ENCODE results near the gene AQP5. TPM values are rescaled to one million over a fixed set of nuclear protein-coding genes. Genes with fewer than 3 reads are reported as not detected.

Gene AQP5
- total RNA-seq, 1 donor = not detected

DNA sequence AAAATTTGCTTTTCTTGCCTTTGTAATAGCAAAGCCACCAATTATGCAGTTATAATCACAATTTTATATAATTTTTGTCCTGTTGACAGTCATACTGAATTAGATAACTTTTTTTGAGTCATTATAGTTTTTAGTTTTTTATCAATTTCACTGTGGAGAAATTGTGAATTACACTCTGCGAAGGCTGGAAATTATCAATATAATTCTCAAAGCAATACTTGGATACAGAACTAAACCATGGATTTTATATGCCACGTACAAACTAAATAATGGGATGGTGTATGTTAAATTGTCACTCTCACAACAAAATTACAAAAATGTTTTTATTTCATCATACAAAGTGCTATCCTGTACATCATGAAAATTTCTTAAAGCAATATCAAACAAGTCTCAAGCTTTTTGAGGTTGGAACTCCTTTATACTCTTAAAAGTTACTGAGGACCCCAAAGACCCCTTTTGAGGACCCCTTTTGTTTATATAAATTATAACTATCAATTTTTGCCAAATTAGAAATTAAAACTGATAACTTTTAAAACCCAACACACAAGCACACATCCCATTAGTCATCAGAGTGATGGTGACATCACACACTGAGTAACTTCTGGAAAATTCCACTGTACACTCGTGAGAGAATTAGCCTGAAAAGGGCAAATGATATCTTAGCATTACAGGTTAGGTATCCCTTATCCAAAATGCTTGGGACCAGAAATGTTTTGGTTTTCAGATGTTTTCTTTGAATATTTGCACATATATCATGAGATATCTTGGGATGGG lies 31.0 kb upstream of the AQP5 start:
- no peak for DNase-seq (ENCODE audit: low read depth in 2 of 3, low spot score in 2 of 3)

- DNase-seq (ENCODE audit: low read depth in 2 of 3, low spot score in 2 of 3) = no peak
Observed at GRCh38 chr12:49932023-49932422, 29.6 kb upstream of the AQP5 start.

- DNase-seq (ENCODE audit: low read depth in 2 of 3, low spot score in 2 of 3) = no peak
Observed at GRCh38 chr12:49932533-49933130, 29.0 kb upstream of the AQP5 start.

- DNase-seq (ENCODE audit: low read depth in 2 of 3, low spot score in 2 of 3) = no peak
Observed at GRCh38 chr12:49933796-49934195, 27.9 kb upstream of the AQP5 start.

- no peak for DNase-seq (ENCODE audit: low read depth in 2 of 3, low spot score in 2 of 3)
Observed at GRCh38 chr12:49934505-49934904, 27.2 kb upstream of the AQP5 start.

DNA sequence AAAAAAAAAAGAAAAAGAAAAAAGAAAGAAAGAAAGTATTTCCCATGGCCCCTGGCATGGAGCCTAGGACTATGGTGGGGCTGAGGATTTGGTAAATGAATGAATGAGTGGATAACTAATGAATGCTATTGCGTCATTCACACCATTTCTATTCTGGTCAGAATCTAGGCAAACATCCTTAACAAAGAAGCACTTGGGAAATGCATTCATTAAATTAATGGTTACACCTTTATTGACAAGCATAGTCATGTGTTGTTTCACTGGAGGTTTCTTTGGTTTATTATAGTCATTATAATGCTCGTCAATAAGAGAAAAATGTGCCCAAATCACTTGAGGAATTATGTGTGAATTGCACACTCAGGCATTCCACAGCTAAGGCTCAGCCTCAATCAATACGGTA lies 24.7 kb upstream of the AQP5 start:
- no peak for DNase-seq (ENCODE audit: low read depth in 2 of 3, low spot score in 2 of 3)

GRCh38 chr12:49937639-49938300 lies 23.9 kb upstream of the AQP5 start:
- DNase-seq (ENCODE audit: low read depth in 2 of 3, low spot score in 2 of 3) = no peak

DNA sequence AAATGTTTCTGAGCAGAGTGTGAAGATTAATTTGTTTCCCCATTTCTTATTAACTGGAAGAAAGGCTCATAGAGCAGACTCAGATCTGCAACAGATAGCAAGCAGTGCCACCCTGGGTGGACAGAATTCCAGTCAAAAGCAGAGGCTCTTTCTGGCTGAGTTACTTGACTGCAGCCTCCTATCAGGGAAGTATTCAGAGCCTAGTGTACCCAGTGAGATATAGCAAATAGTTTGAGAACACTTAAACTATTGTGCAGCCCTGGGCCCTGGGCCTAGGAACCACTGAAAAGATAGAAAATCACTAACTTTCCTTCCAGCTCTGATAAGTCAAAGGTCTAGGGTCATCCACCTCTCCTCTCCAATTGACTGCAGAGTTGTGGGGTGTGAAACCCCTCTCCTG lies 22.4 kb upstream of the AQP5 start:
- DNase-seq (ENCODE audit: low read depth in 2 of 3, low spot score in 2 of 3) = no peak

- DNase-seq (ENCODE audit: low read depth in 2 of 3, low spot score in 2 of 3) = no peak
Observed at GRCh38 chr12:49939707-49940106, 22.0 kb upstream of the AQP5 start.

DNA sequence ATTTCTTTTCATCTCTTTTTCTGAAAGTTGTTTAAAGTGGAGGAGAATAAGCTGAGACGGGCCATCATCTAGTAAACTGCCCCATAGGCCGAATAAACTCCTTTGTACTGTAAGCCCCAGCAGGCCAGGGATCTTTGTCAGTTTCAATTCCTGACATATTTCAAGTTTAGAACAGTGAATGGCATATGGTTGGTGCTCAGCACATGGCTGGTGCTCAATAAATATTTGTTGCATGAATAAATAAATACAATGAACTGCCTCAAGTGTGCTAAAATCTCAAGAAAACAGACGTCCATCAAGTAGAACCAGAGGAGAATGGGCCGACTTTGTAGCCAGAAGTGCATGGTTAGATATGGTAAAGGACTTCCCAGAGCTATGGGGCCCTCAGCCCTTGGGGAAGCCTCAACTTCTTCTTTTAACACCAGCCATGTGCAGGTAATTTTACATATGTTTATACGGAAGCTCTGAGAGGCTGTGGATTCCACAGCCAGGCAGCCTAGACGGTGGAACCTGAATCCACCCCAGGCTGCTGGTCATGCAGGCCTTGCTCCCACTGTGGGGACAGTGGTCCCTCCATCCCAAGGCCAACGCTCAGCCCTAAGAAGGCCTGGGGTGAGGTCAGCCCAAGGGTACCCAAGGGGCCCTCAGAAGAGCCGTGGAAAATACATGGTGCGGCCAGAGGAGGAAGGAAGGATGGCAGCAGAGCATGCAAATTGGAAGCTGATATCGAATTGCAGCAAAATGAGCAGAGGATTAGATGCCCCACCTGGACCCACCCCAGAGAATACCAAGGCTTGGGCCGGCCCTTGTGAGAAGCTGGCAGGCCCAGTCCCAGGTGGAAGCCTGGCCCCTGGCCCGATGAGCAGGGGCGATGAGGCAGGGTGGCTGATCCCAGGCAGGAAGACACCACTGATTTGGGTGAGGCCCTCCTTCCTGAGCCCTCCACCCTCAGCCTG lies 19.8 kb upstream of the AQP5 start:
- no peak for DNase-seq (ENCODE audit: low read depth in 2 of 3, low spot score in 2 of 3)

GRCh38 chr12:49942512-49942893 lies 19.2 kb upstream of the AQP5 start:
- no peak for DNase-seq (ENCODE audit: low read depth in 2 of 3, low spot score in 2 of 3)

GRCh38 chr12:49942921-49943624 lies 18.6 kb upstream of the AQP5 start:
- no peak for DNase-seq (ENCODE audit: low read depth in 2 of 3, low spot score in 2 of 3)

DNA sequence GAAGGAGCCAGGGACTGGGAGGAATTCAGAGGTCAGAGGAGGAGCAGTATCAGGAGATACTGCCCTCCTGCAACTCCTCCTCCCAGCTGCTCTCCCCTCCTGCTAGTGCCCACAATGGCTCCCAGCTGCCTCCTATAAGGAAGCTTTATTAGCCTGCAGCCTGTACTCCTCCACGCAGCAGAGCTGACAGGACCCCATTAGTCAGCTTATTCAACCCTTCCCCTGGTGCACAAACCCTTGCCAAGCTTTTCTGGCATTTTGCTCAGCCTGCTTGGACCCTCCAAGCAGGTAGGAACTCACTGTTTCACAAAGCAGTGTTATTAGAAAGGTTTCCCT lies 18.1 kb upstream of the AQP5 start:
- DNase-seq (ENCODE audit: low read depth in 2 of 3, low spot score in 2 of 3) = no peak

GRCh38 chr12:49944046-49944445 lies 17.6 kb upstream of the AQP5 start:
- no peak for DNase-seq (ENCODE audit: low read depth in 2 of 3, low spot score in 2 of 3)

- no peak for DNase-seq (ENCODE audit: low read depth in 2 of 3, low spot score in 2 of 3)
Observed at GRCh38 chr12:49944718-49945117, 17.0 kb upstream of the AQP5 start.

- peak; percentile 68 to 80 (median 70) for DNase-seq (ENCODE audit: low read depth in 2 of 3, low spot score in 2 of 3)
Observed at GRCh38 chr12:49945394-49946080, 16.1 kb upstream of the AQP5 start.

GRCh38 chr12:49946086-49946485 lies 15.6 kb upstream of the AQP5 start:
- DNase-seq (ENCODE audit: low read depth in 2 of 3, low spot score in 2 of 3) = no peak

GRCh38 chr12:49946497-49946896 lies 15.2 kb upstream of the AQP5 start:
- no peak for DNase-seq (ENCODE audit: low read depth in 2 of 3, low spot score in 2 of 3)

GRCh38 chr12:49947593-49948226 lies 14.0 kb upstream of the AQP5 start:
- no peak for DNase-seq (ENCODE audit: low read depth in 2 of 3, low spot score in 2 of 3)
